ENCODE measurements around the gene CCAR1.
"Not testable (repeated sequence)": the region's sequence is repeated elsewhere in the genome, so short reads cannot be mapped to it uniquely, and the experiment has no call there.

Gene CCAR1

DNA sequence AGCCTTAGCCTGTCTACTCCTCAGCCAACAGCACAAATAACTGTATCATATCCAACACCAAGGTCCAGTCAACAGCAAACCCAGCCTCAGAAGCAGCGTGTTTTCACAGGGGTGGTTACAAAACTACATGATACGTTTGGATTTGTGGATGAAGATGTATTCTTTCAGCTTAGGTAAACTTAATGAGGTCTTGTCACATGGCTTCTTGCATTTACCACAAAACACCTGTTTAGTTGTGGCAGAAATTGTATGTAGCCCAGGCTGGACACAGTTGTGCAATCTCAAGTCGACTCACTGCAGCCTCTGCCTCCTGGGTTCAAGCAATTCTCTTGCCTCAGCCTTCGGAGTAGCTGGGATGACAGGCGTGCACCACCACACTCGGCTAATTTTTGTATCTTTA, 21.4 kb downstream of the CCAR1 start:
- TF ChIP-seq, protein P1, sequence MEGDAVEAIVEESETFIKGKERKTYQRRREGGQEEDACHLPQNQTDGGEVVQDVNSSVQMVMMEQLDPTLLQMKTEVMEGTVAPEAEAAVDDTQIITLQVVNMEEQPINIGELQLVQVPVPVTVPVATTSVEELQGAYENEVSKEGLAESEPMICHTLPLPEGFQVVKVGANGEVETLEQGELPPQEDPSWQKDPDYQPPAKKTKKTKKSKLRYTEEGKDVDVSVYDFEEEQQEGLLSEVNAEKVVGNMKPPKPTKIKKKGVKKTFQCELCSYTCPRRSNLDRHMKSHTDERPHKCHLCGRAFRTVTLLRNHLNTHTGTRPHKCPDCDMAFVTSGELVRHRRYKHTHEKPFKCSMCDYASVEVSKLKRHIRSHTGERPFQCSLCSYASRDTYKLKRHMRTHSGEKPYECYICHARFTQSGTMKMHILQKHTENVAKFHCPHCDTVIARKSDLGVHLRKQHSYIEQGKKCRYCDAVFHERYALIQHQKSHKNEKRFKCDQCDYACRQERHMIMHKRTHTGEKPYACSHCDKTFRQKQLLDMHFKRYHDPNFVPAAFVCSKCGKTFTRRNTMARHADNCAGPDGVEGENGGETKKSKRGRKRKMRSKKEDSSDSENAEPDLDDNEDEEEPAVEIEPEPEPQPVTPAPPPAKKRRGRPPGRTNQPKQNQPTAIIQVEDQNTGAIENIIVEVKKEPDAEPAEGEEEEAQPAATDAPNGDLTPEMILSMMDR (IDR thresholded peaks at IDR 0.05; ENCODE audit: low read depth, low read length) = no peak
- H3K4me3 ChIP-seq (ENCODE audit: low read depth, low read length) = no peak overlapping the region

DNA sequence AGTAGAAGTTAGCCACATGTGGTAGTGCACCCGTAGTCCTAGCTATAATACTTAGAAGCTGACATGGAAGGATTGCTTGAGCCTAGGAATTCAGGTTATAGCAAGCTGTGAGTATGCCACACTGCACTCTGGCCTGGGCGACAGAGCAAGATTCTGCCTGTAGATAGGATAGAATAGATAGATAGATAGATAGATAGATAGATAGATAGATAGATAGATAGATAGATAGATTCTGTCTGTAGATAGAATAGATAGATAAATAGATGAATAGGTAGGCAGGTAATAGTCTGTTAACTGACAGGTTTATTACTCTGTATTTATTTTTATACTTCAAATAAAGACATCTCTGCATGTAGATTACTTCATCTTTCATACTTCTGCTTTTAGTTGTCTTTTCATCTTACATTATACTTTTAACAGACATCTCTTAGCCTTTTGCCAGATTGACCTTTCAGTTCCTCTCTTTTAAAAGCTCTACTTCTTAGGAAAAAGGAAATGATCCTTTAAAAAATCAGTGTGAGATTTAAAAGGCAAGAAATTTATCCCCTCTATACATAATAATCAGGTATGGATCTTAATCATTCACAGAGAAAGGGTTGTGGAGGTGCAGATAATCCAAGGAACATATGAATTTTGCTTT, 31.8 kb downstream of the CCAR1 start:
- H3K4me3 ChIP-seq (ENCODE audit: low read depth, low read length) = no peak overlapping the region
- TF ChIP-seq, protein P1 (IDR thresholded peaks at IDR 0.05; ENCODE audit: low read depth, low read length) = no peak

DNA sequence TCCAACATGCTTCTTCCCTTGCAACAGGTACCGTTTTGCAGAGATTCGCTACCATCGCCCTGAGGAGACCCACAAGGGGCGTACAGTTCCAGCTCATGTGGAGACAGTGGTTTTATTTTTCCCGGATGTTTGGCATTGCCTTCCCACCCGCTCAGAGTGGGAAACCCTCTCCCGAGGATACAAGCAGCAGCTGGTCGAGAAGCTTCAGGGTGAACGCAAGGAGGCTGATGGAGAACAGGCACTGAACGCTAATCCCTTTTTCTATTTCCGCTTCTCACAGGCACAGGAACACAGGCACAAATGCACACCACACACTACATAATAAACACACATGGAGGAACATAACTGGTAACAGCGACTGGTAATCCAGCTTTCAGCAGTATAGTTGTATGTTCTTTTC, 35.2 kb downstream of the CCAR1 start:
- TF ChIP-seq, protein P1 (IDR thresholded peaks at IDR 0.05; ENCODE audit: low read depth, low read length) = no peak
- H3K4me3 ChIP-seq (ENCODE audit: low read depth, low read length) = no peak overlapping the region

DNA sequence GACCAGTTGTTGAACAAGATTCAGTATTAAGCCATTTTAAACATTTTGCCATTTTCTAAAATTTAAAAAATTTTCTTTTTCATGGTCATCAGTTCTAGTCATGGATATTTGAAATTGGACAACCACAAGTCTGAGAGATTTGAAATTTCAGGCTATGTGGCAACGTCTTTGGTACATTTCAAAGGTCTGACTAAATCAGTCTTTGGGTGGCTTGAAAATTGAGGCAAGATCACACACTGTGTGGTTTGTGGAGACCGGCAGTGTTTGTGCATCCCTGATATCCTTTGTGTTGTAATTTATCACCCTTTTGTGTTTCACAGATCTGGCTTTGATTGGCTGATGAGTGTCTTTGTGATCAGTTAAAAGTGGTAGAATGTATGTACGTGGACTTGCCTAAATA, 35.7 kb downstream of the CCAR1 start:
- no peak overlapping the region for H3K4me3 ChIP-seq (ENCODE audit: low read depth, low read length)
- TF ChIP-seq, protein P1 (IDR thresholded peaks at IDR 0.05; ENCODE audit: low read depth, low read length) = no peak

DNA sequence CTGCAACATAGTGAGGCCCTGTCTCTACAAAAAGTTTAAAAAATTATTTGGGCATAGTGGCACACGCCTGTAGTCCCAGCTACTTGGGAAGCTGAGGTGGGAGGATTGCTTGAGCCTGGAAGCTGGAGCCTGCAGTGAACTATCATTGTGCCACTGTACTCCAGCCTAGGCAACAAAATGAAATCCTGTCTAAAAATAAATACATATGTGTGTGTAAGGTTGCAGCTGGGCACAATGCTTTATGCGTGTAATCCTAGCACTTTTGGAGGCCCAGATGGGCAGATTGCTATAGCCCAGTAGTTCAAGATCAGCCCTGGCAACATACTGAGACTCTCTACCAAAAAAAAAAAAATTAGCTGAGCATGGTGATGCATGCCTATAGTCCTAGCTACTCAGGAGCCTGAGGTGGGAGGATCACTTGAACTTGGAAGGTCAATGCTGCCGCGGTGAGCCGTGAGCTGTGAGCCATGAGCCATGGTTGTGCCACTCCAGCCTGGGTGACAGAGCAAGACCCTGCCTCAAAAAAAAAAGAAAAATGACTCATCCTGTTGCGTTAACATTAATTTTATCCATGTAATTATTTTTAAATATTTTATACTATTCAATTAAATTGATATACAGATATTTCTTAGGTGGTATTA, 38.3 kb downstream of the CCAR1 start:
- TF ChIP-seq, protein P1 (IDR thresholded peaks at IDR 0.05; ENCODE audit: low read depth, low read length) = no peak
- H3K4me3 ChIP-seq (ENCODE audit: low read depth, low read length) = no peak overlapping the region

DNA sequence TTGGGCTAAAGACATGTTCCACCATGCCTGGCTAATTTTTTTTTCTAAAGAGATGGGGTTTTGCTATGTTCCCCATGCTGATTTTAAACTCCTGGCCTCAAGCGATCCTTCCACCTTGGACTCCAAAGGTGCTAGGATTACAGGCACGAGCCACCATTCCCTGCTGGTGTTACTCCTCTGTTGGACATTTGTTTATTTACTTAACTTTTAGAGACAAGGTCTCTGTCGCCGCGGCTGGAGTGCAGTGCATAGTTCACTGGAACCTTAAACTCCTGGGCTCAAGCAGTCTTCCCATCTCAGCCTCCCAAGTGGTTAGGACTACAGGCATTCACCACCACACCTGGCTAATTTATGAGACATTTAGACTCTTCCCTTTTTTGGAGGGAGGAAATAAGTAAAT, 38.9 kb downstream of the CCAR1 start:
- TF ChIP-seq, protein P1 (IDR thresholded peaks at IDR 0.05; ENCODE audit: low read depth, low read length) = no peak
- no peak overlapping the region for H3K4me3 ChIP-seq (ENCODE audit: low read depth, low read length)

DNA sequence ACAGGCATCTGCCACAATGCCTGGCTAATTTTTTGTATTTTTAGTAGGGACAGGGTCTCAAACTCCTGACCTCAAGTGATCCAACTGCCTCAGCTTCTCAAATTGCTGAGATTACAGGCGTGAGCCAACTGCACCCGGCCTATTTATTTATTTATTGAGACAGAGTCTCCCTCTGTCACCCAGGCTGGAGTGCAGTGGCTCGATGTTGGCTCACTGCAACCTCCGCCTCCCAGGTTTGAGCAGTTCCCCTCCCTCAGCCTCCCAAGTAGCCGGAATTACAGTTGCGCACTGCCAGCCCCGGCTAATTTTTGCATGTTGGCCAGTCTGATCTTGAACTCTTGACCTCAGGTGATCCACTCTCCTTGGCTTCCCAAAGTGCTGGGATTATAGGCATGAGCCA, 46.4 kb downstream of the CCAR1 start:
- H3K4me3 ChIP-seq (ENCODE audit: low read depth, low read length) = not testable (repeated sequence)

All from WI38 (cell line).